ENCODE results near the gene NREP.
"Not testable (repeated sequence)": the region's sequence is repeated elsewhere in the genome, so short reads cannot be mapped to it uniquely, and the experiment has no call there.

NREP gene

DNA sequence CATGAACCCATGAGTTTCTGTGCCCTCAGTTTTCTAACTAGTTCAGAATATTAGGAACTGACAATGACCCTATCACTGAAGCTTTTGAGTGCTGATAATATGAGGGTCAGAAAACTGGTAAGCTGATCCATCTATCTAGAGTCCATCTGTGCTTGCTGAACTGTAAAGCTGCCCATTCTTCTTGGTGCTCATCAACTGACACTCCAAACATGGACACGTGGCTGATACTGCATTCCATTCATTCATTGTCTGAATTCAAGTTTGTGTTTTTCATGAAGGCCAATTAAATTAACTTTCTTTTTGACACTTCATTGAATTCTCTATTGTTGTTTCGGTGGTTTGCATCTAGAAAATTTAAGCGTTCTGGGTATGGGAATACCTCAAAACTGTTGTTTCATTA lies 17.6 kb downstream of the NREP start:
- DNase-seq (ENCODE audit: low spot score), result no peak

DNA sequence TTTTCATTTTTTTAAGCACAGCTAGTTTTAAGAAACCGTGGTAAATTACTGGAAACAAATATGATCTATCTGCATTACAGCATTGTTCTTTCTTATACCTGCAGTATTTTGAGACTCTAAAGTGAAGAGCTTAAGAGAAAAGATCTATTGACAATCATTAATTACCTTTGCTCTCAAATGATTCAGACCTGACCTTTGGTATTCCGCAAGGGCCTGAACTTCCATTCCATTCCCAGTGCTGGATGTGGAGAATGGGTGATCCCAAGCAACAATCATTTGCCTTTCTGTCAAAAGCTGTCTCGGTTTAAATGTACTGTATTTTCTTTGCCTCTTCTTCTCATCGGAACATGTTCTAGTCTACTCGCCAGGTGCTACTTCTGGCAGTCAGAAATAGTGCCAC lies 18.9 kb downstream of the NREP start:
- DNase-seq (ENCODE audit: low spot score), result no peak

DNA sequence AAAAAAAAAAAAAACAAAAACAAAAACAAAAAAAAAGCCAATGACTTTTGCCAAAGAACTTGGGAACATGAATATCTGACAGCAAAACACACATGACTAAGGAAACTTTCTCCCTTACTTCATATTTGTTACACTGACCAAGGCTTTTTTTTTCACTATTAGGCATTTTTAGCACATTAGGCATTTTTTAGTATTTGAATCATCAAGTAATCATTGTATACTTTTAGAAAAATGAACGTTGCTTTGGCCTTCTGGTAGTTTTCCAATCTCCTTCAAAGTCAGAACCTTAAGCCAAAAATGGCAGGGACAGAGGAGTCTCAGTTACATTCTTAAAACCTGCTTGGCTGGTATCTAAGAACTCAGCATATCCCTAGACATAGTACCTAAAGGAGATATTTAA lies 19.3 kb downstream of the NREP start:
- no peak for DNase-seq (ENCODE audit: low spot score)

DNA sequence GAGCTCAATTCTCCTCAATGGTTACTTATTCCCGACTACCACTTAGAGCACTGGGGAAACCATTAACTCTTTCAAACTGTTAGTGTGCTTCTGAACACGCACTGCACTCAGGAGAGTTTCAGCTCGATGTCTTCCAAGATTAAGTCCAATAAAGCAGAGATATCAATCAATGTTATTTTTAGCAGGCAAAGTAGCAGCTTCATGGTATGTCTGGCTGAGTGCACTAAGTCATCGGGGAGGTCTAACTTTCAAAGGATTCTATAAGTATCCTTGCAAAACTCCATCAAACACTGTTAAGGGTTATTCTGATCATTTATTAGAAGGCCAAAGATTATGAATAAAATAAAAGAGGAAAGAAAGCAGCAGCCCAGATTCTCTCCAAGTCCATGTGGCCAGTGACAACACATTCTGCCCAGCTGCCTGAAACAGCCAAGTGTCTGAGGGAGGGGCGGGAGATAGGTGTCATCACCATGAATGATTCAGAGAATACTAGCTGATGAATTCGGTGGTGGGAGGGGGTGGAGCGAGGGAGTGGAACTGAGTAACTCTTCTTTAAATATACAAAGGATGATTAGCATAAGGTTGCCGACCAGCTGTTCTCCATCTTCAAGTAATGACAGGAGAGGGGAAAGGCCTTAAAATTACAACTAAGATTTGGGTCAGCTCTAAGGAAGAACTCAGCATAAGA lies 21.3 kb downstream of the NREP start:
- DNase-seq (ENCODE audit: low spot score), result no peak

DNA sequence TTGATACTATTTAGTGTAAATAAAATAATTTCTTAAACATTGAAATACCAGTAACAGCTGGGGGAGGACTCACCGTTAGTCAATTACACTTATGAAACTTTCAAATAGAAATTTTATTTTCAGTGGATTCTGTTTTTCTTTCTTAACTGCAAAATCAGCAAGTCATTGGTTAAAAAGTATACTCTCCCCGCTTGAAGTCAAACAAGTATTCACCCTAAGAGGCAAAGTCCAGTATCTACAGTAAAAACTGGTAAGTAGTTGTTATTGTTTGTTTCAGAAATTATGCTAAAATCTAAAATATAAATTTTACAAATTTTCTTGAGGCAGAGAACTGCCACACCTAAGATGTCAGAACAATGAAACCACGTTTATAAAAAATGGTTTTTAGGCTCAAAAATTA lies 22.4 kb downstream of the NREP start:
- no peak for DNase-seq (ENCODE audit: low spot score)

DNA sequence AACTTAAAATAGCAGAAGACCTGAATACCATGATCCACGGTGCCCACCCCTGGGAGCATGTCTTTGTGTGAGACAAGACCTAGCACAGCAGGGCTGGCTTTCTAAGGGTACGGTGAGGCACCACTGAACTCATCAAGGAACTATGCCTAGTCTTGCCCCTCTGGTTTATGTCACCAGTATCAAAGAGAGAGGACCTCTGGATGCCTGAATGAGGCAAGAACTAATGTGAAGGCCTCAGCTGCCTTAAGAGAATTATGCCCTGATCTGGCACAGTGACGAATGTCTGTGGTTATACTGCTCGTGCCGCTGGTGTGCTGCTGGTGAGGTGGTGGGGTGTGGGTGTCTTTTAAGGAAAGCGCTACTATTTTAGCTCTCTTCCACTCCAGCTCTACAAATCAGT lies 23.0 kb downstream of the NREP start:
- DNase-seq (ENCODE audit: low spot score), result no peak

DNA sequence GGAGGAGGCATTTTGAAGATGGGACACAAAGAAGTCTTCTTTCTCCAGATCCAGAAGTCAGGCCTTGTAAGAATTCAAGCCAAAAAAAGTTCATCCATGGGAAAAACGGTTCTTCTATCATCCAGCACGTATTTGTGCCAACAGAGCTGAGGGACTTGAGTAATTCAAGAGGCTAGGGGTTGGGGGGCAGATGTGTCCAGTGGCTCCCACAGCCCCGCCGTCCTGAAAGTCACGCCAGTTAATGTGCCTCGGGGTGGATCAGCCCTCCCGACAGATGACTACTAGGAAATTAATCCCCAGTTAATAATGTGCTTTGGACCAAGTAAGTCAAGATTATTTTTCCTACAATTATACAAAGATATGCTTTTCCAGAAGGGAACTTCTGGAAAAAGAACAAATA lies 23.4 kb downstream of the NREP start:
- no peak for DNase-seq (ENCODE audit: low spot score)

DNA sequence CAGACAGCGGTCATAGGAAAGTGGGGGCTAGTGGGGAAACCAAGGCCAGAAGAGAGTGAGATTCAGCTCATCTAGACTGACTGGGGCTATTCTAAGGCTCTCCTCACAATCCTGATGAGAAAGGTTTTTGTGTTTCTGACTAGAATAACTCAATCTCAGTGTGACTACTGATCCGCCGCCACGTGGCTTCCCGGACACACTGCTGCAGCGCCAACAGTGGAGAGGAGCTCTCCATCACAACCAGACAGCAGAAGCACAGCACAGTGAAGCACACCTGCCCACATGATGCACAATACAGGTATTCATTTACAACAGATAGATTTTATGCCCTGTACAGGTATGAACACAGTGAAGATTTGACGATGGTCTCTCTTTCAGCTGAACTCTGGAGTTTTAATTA lies 25.4 kb downstream of the NREP start:
- DNase-seq (ENCODE audit: low spot score), result no peak

DNA sequence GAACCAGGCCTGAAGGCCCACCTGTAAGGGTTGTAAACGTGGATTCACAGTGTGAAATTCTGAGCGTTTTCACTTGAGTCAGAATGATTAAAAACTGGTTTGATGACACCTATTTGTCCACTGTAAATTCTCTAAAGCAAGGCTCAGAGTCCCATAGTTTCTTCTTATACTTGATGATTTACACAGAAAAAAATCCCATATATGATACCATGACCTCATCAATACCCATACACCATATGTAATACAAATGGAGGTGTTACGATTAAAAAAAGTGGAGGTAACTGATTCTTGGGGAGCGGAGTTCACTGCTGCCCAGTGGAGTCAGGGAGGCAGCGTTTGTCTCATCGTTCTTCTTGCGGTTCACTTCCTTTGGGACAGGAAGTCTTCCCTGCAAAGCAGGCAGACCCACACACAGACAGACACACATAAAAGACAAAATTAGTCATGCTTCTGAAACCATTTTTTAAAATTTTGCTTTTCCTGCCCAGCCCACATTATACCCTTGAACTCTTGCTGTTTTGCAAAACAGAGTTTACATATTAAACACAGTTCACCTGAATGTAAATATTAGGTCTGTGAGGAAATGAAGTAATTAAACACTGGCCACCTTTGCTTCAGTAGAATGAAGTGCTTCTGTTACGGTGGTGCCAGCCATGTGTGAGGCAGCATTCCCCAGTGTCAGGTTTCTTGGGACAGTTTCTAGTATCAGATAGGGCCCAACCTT lies 26.2 kb downstream of the NREP start:
- DNase-seq (ENCODE audit: low spot score), result no peak

DNA sequence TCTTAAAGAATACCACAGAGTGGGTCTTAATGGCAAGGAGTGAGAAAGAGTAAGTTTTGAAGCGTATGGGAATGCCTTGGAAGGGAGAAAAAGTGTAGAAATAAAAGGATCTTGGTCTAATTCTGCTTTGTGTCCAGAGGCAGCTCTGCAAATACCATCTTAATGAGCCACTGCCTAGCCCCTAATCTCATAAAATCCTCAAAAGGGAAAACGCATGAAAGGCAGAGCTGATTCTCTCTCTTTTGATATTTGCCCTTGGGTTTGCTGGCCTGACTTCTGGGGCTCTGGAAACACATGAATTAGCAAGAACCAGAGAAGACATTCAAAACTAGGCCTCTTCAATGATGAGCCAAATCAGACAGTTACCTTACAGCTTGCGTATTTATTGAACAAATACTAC lies 28.1 kb downstream of the NREP start:
- no peak for DNase-seq (ENCODE audit: low spot score)

DNA sequence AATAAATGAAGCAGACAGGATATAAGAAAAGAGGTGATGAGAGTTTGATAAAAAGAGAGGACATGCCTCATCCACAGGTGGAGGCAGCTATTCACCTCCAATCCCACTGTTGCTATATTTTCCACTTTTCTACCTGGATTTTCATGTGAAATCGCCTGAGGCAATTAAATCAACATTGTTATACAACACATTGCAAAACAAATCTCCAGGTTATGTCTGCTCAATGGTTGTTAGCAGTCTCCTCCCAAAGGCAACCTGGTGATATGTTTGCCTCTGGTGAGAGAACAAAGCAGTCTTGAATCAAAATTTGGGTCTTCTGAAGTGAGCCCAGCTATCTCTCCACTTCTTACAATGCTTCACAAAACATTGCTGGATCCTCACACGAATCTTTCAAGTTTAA lies 30.0 kb downstream of the NREP start:
- no peak for DNase-seq (ENCODE audit: low spot score)

DNA sequence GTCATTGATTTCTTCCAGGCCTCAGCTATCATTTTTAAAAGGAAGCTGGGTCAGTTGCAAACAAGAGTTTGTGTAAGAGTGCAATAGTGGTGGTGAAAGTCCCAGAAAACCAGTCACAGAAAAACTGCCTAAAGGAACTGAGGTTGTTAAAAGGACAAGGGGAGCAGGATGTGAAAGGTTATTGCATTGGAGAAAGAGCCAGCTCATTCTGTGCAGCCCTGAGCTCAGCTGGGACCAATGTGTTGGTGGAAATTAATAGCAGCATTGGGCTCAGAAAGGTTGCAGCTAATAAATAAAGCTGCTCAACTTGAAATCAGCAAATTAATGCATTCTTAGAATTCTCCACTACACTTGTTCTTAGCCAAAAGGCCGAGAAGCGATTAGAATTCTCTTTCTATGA lies 34.9 kb downstream of the NREP start:
- no peak for DNase-seq (ENCODE audit: low spot score)

DNA sequence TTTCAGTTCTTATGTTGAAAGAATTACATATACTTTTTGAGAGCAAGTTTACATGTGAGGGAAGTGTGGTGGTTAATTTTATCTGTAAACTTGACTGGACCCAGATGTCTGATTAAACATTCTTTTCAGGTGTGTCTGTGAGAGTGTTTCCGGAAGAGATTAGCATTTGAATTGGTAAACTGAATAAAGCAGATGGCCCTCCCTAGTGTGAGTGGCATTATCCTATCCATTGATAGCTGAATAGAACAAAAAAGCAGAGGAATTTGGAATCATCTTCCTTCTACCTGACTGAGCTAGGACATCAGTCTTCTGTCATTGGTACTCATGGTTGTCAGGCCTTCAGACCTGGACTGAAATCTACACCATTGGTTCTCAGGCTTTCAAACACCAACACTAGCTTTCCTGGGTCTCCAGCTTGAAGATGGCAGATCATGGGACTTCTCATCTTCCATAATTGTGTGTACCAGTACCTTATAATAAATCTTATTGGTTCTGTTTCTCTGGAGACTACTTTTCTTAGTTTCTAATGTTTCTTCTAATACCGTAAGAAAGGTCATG lies 36.6 kb downstream of the NREP start:
- no peak for DNase-seq (ENCODE audit: low spot score)

DNA sequence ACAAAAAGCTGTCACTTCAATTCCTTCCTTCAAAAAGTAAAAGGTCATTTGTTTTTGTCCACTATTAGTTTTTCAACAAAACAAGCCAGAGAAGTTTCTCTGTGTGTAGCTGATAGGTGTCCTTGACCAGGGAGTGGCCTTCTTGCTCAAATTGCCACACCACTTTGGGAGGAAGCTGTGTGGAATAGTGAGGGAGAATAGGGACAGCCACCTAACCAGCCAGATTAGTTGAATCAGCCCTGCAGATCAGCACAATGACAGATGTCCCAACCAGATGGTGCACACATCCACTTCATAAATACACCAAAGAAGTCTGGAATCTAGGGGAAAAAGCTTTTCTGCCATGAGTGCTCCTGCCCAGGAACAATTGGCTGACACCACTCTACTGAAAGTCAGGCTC lies 37.2 kb downstream of the NREP start:
- no peak for DNase-seq (ENCODE audit: low spot score)

DNA sequence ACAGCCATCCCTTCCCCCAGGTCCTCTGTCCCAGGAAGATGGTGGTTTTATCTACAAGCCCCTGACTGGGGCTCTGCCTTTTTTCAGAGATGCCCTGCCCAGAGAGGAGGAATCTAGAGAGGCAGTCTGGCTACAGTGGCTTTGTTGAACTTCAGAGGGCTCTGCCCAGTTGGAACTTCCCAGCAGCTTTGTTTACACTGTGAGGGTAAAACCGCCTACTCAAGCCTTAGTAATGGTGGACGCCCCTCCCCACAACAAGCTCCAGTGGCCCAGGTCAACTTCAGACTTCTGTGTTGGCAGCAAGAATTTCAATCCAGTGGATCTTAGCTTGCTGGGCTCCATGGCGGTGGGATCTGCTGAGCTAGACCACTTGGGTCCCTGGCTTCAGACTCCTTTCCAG lies 40.2 kb downstream of the NREP start:
- not testable (repeated sequence) for DNase-seq (ENCODE audit: low spot score)

DNA sequence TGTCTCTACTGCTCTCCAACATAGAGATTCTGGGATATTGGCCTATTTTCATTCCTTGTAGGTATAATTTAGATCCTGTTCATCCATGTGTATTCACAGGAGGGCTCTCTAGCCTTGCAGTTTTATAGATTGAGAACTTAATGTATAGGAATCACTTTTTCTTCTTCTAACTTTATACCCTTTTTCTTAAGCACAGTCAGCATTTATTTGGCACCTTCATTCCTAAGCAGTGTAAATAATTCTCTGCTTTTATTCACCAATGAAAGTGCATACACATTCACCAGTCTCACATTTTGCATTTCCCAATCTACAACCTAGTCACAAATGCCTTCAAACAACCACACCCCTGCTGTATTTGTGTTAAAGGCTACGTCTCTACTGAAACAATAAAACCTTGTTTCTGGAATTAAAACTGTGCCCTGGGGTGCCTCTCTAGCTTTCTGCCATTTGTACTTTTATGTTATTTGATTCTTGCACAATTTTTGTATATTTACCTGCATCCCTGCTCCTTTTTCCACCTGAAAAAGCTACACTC lies 49.3 kb downstream of the NREP start:
- DNase-seq (ENCODE audit: low spot score), result no peak

DNA sequence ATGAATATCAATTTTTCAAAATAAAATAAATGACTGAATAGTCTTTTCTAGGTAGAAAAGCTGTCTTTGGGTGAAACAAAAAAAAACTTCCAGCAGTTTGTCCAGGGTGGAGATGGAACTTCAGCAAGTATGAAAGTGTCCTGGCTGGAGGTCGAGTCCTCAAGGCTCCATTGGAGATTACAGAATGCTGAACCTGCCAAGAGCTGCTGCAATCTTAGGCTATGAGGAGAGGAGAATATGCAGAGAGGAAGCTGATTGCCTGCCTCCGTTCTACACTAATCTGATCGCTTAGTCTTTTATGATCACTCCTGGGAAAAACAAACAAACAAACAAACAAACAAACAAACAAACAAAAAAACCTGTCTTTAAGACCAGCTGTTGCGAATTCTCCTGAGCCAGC lies 50.6 kb downstream of the NREP start:
- no peak for DNase-seq (ENCODE audit: low spot score)

DNA sequence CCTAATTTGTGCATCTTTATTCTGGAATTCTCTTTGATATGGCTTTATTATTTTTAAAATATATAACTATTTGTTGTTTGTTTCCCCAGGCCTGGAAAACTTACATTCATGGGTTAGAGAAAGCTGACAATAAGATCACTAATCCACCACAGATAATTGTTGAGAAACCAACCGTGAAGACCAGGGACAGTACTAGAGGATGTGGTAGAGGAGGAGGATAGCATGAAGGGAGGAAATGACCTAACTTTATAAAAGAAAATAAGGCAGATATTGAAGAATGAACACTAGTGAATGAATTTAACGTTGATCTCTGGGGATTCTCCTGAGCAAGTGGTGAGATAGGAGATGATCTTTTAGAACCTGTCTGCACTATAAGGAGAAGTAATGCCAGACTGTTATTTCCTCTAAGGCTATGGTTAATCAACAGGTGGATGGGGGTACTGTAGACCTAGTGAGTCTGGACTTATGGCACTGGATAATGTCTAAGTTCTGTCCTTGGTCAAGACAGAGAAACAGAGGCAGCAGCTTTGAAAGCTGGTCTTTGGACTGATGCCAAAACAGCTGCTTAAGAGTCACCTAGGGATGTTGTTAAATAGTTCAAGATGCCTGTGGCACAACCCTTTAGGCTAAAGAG lies 52.4 kb downstream of the NREP start:
- no peak for DNase-seq (ENCODE audit: low spot score)

DNA sequence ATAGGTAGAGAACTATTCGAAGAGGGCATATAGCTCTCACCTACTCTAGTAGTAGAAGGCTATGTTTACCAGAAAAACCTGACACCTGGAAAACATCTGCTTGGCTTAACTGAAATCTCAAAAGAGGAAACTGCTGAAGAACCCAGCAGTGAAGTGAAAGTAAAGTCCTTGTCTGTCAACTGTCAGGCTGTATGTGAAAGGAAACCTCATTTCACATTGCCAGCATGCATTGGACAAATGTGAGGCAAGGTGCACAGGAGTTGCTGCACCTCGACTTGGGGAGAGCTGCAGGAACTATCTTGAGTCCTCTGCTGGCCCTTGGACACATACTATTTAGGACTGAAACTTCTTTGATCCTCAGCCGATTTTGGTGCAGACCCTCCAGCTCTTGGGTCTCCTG lies 53.3 kb downstream of the NREP start:
- no peak for DNase-seq (ENCODE audit: low spot score)

DNA sequence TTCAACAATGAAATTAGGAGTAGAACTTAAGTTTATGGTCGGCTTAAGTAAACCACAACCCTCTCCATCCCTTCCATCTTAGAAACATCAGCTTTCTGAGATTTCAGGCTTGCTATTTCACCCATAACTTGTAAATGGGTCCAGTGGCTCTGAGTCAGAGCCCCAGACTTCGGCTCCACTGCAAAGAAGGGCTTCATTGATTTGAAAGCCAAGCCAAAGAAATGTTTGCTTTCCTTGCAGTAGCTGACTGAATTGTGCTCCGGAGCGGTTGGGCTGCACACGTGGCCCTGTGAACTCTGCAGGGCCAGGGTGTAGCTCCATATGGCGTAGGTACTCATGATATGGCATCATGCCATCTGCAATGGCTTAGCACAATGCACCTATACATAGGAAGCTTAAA lies 57.0 kb downstream of the NREP start:
- DNase-seq (ENCODE audit: low spot score), result no peak

DNA sequence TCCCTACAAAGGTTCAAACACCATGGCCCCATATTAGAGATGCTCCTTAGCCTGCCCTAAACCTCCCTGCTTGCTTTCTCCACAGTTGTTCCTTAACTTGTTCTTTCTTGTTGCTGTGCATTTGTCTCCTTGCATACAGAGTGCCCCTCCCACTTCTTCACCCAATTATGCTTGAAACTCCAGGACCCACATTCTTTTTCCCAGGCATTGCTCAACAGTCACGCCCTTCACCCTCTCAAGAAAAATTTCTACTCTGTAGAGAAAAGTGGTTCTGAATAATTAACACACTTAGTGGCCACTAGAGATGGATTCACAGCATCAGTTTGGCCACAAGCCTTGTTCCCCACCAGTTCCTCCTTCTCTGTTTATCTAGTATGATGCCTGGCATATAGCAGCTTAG lies 57.7 kb downstream of the NREP start:
- no peak for DNase-seq (ENCODE audit: low spot score)

DNA sequence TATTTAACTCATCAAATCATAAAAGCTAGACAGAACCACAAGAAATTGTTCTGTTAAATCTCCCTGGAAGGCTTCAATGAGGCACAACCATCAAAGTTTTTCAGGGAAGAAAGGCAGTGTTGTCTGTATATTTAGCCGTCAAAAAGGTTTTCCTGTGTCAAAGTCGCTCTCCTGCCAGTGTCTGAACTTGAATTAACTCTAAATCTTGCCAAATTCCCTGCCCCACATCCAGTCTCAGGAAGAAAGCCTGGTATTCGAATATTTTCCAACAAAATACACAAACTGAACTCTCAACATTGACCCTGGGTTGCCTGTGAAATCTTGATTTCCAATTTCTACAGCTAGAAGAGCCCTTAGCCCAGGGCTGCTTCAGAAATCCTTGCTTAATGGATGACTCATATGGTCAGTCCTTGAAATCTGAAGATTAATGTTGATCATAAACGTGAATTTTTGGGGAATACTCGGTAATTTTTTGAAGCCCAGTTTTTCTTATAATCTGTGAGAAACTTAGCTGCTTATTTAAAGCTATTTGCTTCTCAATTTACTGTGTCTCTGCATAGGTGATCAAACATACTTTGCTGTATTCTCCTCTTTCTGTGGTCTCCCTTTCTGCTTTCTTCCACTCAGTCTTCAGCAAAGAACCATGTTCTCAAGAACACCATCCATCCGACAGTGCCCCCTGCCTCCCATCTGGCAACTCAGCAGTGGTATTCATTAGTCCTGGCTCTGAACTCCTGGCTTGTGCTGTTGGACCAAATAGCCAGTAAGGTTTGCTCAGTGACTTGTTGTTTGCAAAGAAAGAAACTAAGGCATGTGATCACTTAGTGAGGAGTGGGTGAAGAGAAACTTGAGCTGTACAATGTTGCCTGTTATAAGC lies 58.9 kb downstream of the NREP start:
- DNase-seq (ENCODE audit: low spot score), result no peak

All from pons (tissue), 1 donor.